Measurements from ENCODE around the gene KCNG2.
A peak's percentile ranks its signal among the peaks of the same experiment; 100 is the strongest.

The KCNG2 gene

GRCh38 chr18:79948719-79949411, 151.1 kb downstream of the KCNG2 start:
- no peaks in the 10 kb centered on the region for H3K9me3 ChIP-seq (ENCODE audit: low read length)
- H3K36me3 ChIP-seq (ENCODE audit: insufficient read depth, low read length): 0 out of 2 replicates have a peak, but pooled peaks cover 7% of the 10 kb centered on the region
- H3F3A ChIP-seq (ENCODE audit: insufficient read depth, low read length): no peaks in the 10 kb centered on the region
- H4K20me1 ChIP-seq (ENCODE audit: insufficient read depth, low read length): no peaks in the 10 kb centered on the region
- TF ChIP-seq EZH2 (IDR thresholded peaks at IDR 0.05; ENCODE audit: borderline replicate concordance, low read length): no peak
- no peak for TF ChIP-seq CTCF (IDR thresholded peaks at IDR 0.05; ENCODE audit: low read length)
- 0 out of 2 replicates have a peak, but pooled peaks cover 5% of the 10 kb centered on the region for H3K79me2 ChIP-seq (ENCODE audit: insufficient read depth, low read length)
- no peak overlapping the region for H2AFZ ChIP-seq (ENCODE audit: low read length)
- H3K4me2 ChIP-seq (ENCODE audit: low read length): peak overlapping the region; percentile 32; the same call in 1 of the 2 replicates
- H3K9ac ChIP-seq (ENCODE audit: low read length): no peak overlapping the region; the same call in 1 of the 2 replicates
- peaks cover 52% of the 10 kb centered on the region for H3K4me1 ChIP-seq (ENCODE audit: insufficient read depth, low read length, severe bottlenecking)
- no peaks in the 10 kb centered on the region for H3K9me2 ChIP-seq (ENCODE audit: low read depth, low read length)
- no peaks in the 10 kb centered on the region for H3K27me3 ChIP-seq (ENCODE audit: insufficient read depth, low read length)
- H3K4me3 ChIP-seq (ENCODE audit: low read depth, low read length, poor library complexity, severe bottlenecking): peak overlapping the region; percentile 35
- H3K27ac ChIP-seq (ENCODE audit: low read depth, low read length, poor library complexity, severe bottlenecking): peak overlapping the region; percentile 68
